Adrenal gland (tissue), 12 donors: Measurements from ENCODE around the gene TPM4. TPM values are rescaled to one million over a fixed set of nuclear protein-coding genes. Genes with fewer than 3 reads are reported as not detected.
A peak's percentile ranks its signal among the peaks of the same experiment; 100 is the strongest.

Experiments used
- DNase-seq, 7 donors: peaks; one replicate each; pipeline ENCODE4 v3.0.0-alpha.2; 2019 to 2020
- H3K27ac ChIP-seq, 5 donors: fragments of 200-600 bp; sonication (generic) in 4 of 5; 1 replicate in 3 of 5; 2 replicates in 2 of 5; pipeline versions ENCODE4 v1.5.1 to v1.8.0; 2016 to 2020; ENCODE audit warnings: mild to moderate bottlenecking in 1 of 5
- H3K27me3 ChIP-seq: fragments of 200-600 bp; 2 replicates; pipeline ENCODE4 v1.8.0; 2021
- H3K36me3 ChIP-seq, 2 donors: fragments of 200-600 bp; replicated peaks in 1 of 2; 1 replicate in 1 of 2; 2 replicates in 1 of 2; pipeline versions ENCODE4 v1.5.1 to v1.8.0; 2018 to 2022
- H3K4me1 ChIP-seq, 2 donors: fragments of 200-600 bp; replicated peaks in 1 of 2; 1 replicate in 1 of 2; 2 replicates in 1 of 2; pipeline versions ENCODE4 v1.5.1 to v1.8.0; 2018 to 2021
- H3K4me3 ChIP-seq, 4 donors: fragments of 200-600 bp; sonication (generic) in 3 of 4; one replicate each; pipeline ENCODE4 v1.5.1; 2016 to 2018
- H3K9me3 ChIP-seq, 3 donors: fragments of 200-600 bp; sonication (generic) in 1 of 3; replicated peaks in 1 of 3; 1 replicate in 2 of 3; 2 replicates in 1 of 3; pipeline versions ENCODE4 v1.5.1 to v1.8.0; 2016 to 2021
- POLR2A ChIP-seq, 2 donors: fragments of 450-650 bp; IDR thresholded peaks; one replicate each; pipeline ENCODE4 v1.6.1; 2017; ENCODE audit warnings: antibody characterized with exemption in 2 of 2, mild to moderate bottlenecking in 2 of 2, moderate library complexity in 1 of 2
- WGBS, 4 donors: extraction: QIAGEN DNeasy Blood & Tissue Kit in 2 of 4; methylation state at CpG; one replicate each; pipeline versions ENCODE4 v1.1.5 to v1.1.7; 2013 to 2017; 5-methylcytosine and 5-hydroxymethylcytosine counted together
- intact Hi-C, 2 donors: fragments of 100-400 bp; cut with DNase I; formaldehyde crosslinking; loops; one replicate each; pipeline versions ENCODE4 v1.14.1 to v1.15.0; 2022 to 2023
- polyA plus RNA-seq, 3 donors: library from polyadenylated mRNA; stranded (reverse); fragments of 200-250 nt in 2 of 3; fragments of 350-450 nt in 1 of 3; fragmentation: Illumina TruSeq in 1 of 3; extraction: RNeasy Lipid Tissue Mini Kit (QIAGEN cat#74804) in 1 of 3; gene quantifications; one replicate each; pipeline ENCODE4 v1.2.3, GENCODE V29; 2013 to 2014
- total RNA-seq, 9 donors: library from RNA; depleted of rRNA in 4 of 9; stranded (reverse); fragments of >200 nt in 4 of 9; fragments of 120-200 nt in 1 of 9; fragmentation: NEBNext Ultra II Directional in 1 of 9; extraction: Animal tissue kit (Norgen Biotek cat#: 25700) in 1 of 9; gene quantifications; one replicate each; pipeline versions ENCODE4 v1.1.0 to v1.2.4, GENCODE V29; 2013 to 2023
- TF ChIP-seq, protein P1 (sequence below), 6 experiments: fragments of 450-650 bp in 4 of 6; fragments of 200-600 bp in 2 of 6; sonication (generic) in 1 of 6; IDR thresholded peaks; 1 replicate in 5 of 6; 2 replicates in 1 of 6; pipeline versions ENCODE4 v1.5.1 to v1.8.0; 2016 to 2021; ENCODE audit warnings: antibody characterized with exemption in 6 of 6, mild to moderate bottlenecking in 2 of 6, moderate library complexity in 1 of 6
- donor health status: healthy with polysubstance abuse.
- donor health status: Bipolar disorder and iron deficiency.
- donor health status: DM: yes; HTN: yes; CAD: no.
- donor health status: DM: no; HTN: no; CAD: no.
- donor health status: DM: no; HTN: no; CAD: no.
- donor health status: DM: yes; HTN: yes; CAD: no.

TPM4 gene
- total and polyA plus RNA-seq, 12 donors = 111 to 294 (median 204) TPM

DNA sequence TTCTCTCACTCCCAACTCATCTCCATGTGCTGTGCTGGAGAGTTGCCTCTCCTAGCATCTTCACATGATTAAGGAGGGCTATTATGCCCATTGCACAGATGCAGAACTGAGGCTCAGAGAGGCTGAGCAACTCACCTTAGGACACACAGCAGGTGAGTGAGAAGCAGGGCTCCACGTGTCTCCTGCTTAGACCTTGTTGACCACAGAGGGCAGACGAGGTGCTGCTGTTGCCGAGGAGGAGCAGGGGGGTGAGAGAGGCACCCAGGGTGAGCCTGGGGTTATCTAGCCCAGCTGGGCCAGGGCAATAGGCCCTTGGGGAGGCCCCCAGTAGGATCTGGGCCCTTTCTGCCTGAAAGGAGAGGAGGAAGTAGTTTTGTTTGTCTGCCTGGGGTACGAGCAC lies 64.7 kb downstream of the TPM4 start:
- peaks cover 0 to 6% of the 10 kb centered on the region in 2 donors for H3K4me1 ChIP-seq
- no peaks in the 10 kb centered on the region for H3K9me3 ChIP-seq
- H3K27me3 ChIP-seq = no peaks in the 10 kb centered on the region
- H3K4me3 ChIP-seq = no peak overlapping the region
- no peaks in the 10 kb centered on the region for H3K36me3 ChIP-seq
- H3K27ac ChIP-seq = no peak overlapping the region
- TF ChIP-seq, protein P1, sequence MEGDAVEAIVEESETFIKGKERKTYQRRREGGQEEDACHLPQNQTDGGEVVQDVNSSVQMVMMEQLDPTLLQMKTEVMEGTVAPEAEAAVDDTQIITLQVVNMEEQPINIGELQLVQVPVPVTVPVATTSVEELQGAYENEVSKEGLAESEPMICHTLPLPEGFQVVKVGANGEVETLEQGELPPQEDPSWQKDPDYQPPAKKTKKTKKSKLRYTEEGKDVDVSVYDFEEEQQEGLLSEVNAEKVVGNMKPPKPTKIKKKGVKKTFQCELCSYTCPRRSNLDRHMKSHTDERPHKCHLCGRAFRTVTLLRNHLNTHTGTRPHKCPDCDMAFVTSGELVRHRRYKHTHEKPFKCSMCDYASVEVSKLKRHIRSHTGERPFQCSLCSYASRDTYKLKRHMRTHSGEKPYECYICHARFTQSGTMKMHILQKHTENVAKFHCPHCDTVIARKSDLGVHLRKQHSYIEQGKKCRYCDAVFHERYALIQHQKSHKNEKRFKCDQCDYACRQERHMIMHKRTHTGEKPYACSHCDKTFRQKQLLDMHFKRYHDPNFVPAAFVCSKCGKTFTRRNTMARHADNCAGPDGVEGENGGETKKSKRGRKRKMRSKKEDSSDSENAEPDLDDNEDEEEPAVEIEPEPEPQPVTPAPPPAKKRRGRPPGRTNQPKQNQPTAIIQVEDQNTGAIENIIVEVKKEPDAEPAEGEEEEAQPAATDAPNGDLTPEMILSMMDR (IDR thresholded peaks at IDR 0.05) = no peak
- no peak for TF ChIP-seq POLR2A (IDR thresholded peaks at IDR 0.05)
- intact Hi-C loops = no loop called here
- 64 to 89% (median 69%) methylated on average over 4 of the region's 4 CpGs for WGBS, 4 donors
- DNase-seq = no peak

DNA sequence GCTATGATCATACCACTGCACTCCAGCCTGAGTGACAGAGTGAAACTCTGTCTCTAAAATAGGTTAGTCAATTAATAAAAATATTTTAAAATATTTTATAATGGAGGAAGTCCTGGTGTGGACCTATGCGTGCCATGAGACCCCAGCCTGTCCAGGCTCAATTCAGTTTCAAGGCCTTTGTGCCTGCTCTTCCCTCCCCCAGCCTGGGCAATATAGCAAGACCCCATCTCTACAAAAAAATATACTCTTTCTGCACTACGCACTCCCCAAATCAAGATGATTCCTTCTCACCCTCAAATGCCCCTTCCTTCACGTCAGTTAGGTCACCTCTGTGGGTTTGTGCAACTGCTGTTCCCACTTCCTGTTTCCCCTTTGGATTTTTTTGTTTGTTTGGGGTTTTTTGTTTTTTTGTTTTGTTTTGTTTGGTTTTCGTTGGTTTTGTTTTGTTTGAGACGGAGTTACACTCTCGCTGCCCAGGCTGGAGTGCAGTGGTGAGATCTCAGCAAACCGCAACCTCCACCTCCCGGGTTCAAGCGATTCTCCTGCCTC lies 65.8 kb downstream of the TPM4 start:
- Histone ChIP-seq H3K27ac (no peak overlapping the region), H3K27me3 (no peaks in the 10 kb centered on the region), H3K36me3 (no peaks in the 10 kb centered on the region), H3K9me3 (no peaks in the 10 kb centered on the region), H3K4me1 (no peaks in the 10 kb centered on the region), H3K4me3 (no peak overlapping the region)
- TF ChIP-seq, protein P1 (IDR thresholded peaks at IDR 0.05) = no peak
- no peak for TF ChIP-seq POLR2A (IDR thresholded peaks at IDR 0.05)
- DNase-seq = no peak
- intact Hi-C loops = no loop called here
- 79 to 82% (median 81%) methylated on average over 9 of the region's 9 CpGs for WGBS, 4 donors

DNA sequence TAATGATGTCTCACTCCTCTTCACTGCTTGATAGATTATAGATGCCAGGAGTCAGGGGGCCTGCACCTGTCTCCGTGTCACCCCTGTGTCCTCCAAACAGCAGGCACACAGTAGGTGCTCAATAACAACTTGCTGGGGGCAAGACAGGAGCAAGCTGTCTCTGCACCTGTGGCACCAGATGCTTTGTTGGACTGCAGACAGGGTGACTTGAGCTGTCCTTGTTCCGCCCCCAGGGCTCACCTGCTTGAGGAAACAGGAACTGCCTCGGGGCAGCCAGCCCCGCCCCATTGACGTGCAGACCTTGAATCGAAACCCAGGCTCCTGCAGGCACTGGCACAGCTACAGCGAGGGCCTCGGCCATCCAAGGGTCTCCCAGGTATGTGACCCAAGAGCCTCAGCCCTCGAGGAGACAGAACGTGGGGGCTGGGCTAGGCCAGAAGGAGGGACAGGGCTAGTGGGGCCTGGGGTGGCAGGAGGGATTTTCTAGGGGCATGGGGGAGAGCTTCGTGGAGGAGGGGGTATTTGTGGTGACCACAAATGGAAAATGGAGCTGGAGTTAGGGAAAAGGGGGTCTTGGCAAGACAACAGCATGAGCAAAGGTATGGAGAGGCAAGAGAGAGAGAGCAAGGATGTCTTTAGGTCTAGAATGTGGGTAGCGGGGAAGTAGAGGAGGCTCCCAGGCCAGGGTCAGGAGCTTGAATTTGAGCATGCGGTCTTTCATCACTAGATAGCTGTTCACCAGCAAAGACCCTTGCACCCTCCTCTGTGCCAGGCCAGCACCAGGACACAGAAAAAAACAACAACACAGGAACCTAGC lies 67.3 kb downstream of the TPM4 start, which contains the start of gene HSH2D:
Gene HSH2D (plus strand): TSS at position 287 of the 817 bp plus-strand sequence. CDS start 5,066 bp downstream, outside the sequence.
- H3K9me3 ChIP-seq = no peaks in the 10 kb centered on the region
- H3K4me3 ChIP-seq = no peak within 1 kb of the TSS
- WGBS, 4 donors = 23 to 36% (median 27%) methylated on average over 8 to 13 of the region's 13 CpGs
- H3K36me3 ChIP-seq = no peaks in the 10 kb centered on the region
- peak; percentile 31 to 67 (median 61) for DNase-seq
- no peaks in the 10 kb centered on the region for H3K27me3 ChIP-seq
- TF ChIP-seq, protein P1 (IDR thresholded peaks at IDR 0.05) = no peak
- no peak for TF ChIP-seq POLR2A (IDR thresholded peaks at IDR 0.05)
- H3K4me1 ChIP-seq = no peaks in the 10 kb centered on the region
- H3K27ac ChIP-seq = no peak within 1 kb of the TSS
- intact Hi-C loops = no loop called here

DNA sequence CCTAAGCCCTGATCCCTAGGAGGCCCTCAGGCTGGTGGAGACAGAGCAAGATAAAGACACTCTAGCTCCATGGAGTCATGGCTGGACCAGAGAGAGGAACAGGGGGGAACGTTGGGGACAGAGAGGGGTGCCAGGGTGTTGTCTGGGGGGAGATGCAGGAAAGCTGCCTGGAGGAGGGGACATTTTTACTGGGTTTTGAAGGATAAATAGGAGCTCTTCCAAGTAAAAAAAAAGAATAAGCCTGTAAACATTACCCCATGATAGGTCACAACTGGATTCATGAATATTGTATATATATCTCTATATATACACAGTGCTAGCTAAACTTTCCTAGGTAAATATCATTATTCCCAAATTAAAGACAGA lies 67.9 kb downstream of the TPM4 start:
- intact Hi-C loops = no loop called here
- 43 to 89% (median 72%) methylated on average over 1 of the region's 1 CpG for WGBS, 4 donors
- TF ChIP-seq POLR2A (IDR thresholded peaks at IDR 0.05) = no peak
- TF ChIP-seq, protein P1 (IDR thresholded peaks at IDR 0.05) = no peak
- Histone ChIP-seq H3K4me1 (no peaks in the 10 kb centered on the region), H3K27ac (no peak overlapping the region), H3K27me3 (no peaks in the 10 kb centered on the region), H3K4me3 (no peak overlapping the region), H3K36me3 (no peaks in the 10 kb centered on the region), H3K9me3 (no peaks in the 10 kb centered on the region)
- DNase-seq = no peak
